Activated T-helper 1 cell treated with anti-CD3 and anti-CD28 coated beads, Interleukin-2, amount 50 U/mL, for 16 hours (primary cell): ENCODE data around the gene TXNRD2.
"Not testable (repeated sequence)": the region's sequence is repeated elsewhere in the genome, so short reads cannot be mapped to it uniquely, and the experiment has no call there.

Experiments used
- DNase-seq, 2 donors: peaks; one replicate each; pipeline ENCODE4 v3.0.0-alpha.2; 2020; ENCODE audit warnings: low read depth in 1 of 2, low spot score in 1 of 2

Gene TXNRD2

GRCh38 chr22:19890502-19891316, 50.9 kb downstream of the TXNRD2 start:
- no peak for DNase-seq

GRCh38 chr22:19889951-19890350, 51.7 kb downstream of the TXNRD2 start:
- DNase-seq, result no peak

GRCh38 chr22:19888131-19888746, 53.4 kb downstream of the TXNRD2 start:
- no peak for DNase-seq

GRCh38 chr22:19887256-19887985, 54.2 kb downstream of the TXNRD2 start:
- DNase-seq, result no peak

- no peak for DNase-seq
Measured at GRCh38 chr22:19886605-19887255, 54.9 kb downstream of the TXNRD2 start.

- no peak for DNase-seq
Measured at GRCh38 chr22:19885841-19886592, 55.6 kb downstream of the TXNRD2 start.

GRCh38 chr22:19884954-19885751, 56.5 kb downstream of the TXNRD2 start:
- no peak for DNase-seq

GRCh38 chr22:19884161-19884953, 57.3 kb downstream of the TXNRD2 start:
- DNase-seq, result no peak

GRCh38 chr22:19883446-19883845, 58.2 kb downstream of the TXNRD2 start:
- not testable (repeated sequence) for DNase-seq

- peak in 1 of 2 donors; percentile 1 for DNase-seq
Measured at GRCh38 chr22:19882446-19883381, 58.9 kb downstream of the TXNRD2 start.

GRCh38 chr22:19880786-19881569, 60.6 kb downstream of the TXNRD2 start:
- DNase-seq, result peak in 1 of 2 donors; percentile 1

GRCh38 chr22:19879992-19880785, 61.4 kb downstream of the TXNRD2 start:
- DNase-seq, result peak in 1 of 2 donors; percentile 2

- no peak for DNase-seq
Measured at GRCh38 chr22:19879643-19879991, 62.0 kb downstream of the TXNRD2 start.

GRCh38 chr22:19879246-19879570, 62.4 kb downstream of the TXNRD2 start:
- DNase-seq, result no peak

- peak in 1 of 2 donors; percentile 2 for DNase-seq
Measured at GRCh38 chr22:19878461-19879245, 63.0 kb downstream of the TXNRD2 start.
